Ectodermal cell (in vitro differentiated cells): ENCODE results near the gene TAGLN.

Experiments used
- H3K27ac ChIP-seq: 2 replicates; pipeline ENCODE4 v1.7.0; 2013; ENCODE audit warnings: mild to moderate bottlenecking, low read depth, low read length; ENCODE audit not compliant: insufficient read depth, poor library complexity, severe bottlenecking
- H3K27me3 ChIP-seq: 2 replicates; pipeline ENCODE4 v1.7.0; 2013; ENCODE audit warnings: mild to moderate bottlenecking, low read length; ENCODE audit not compliant: insufficient read depth, control insufficient read depth, poor library complexity, severe bottlenecking
- H3K36me3 ChIP-seq: one replicate; pipeline ENCODE4 v1.7.0; 2013; ENCODE audit warnings: low read length; ENCODE audit not compliant: control insufficient read depth, insufficient read depth
- H3K4me1 ChIP-seq: one replicate; pipeline ENCODE4 v1.7.0; 2013; ENCODE audit warnings: low read length; ENCODE audit not compliant: control insufficient read depth, insufficient read depth
- H3K4me3 ChIP-seq: 2 replicates; pipeline ENCODE4 v1.7.0; 2013; ENCODE audit warnings: low read depth, low read length, control low read depth; ENCODE audit not compliant: insufficient read depth
- H3K9me3 ChIP-seq: 2 replicates; pipeline ENCODE4 v1.7.0; 2013; ENCODE audit warnings: mild to moderate bottlenecking, low read length, moderate library complexity; ENCODE audit not compliant: control insufficient read depth
- WGBS, 2 experiments: methylation state at CpG; one replicate each; pipeline ENCODE4 v1.1.7; 2013; ENCODE audit warnings: missing lambda C conversion rate in 2 of 2; 5-methylcytosine and 5-hydroxymethylcytosine counted together

The TAGLN gene

GRCh38 chr11:117222991-117223740, 24.0 kb downstream of the TAGLN start:
- Histone ChIP-seq H3K9me3 (no peaks in the 10 kb centered on the region), H3K4me1 (peaks cover 9% of the 10 kb centered on the region), H3K36me3 (peaks cover 17% of the 10 kb centered on the region), H3K4me3 (no peak overlapping the region), H3K27ac (no peak overlapping the region), H3K27me3 (no peaks in the 10 kb centered on the region)
- WGBS, 2 experiments = 92 to 93% methylated on average over 14 of the region's 14 CpGs

- Histone ChIP-seq H3K4me3 (no peak overlapping the region), H3K36me3 (peaks cover 12% of the 10 kb centered on the region)
These were observed 24.8 kb downstream of the TAGLN start for GRCh38 chr11:117223741-117224689.

DNA sequence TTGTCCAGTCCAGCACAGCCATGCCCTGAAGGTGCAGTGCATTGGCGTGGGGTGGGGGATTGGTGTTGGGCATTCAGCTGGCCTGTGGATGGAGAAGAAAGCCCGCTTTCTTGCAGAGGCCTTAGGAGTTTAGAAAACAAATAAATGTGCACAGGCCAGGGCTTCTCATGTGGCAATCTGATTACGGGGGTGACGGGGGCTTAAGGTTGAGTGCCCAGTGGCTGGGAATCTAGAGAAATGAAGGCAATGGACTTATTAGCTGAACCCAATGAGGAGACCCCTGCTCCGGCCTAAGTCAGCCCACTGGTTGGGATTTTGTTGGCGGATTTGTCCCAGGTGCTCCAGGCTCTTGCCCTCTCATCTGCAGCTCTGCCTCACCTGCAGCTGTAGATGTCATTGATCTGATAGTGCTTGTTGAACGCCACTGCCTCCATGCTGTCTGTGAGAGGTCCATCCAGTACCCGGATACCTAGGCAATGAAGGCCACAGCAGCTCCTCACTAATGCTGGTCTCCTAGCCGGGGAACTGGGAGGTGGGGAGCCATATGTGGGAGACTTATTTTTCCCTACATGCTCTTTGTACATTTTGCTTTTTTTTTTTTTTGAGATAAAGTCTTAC, 26.5 kb downstream of the TAGLN start:
- H3K27ac ChIP-seq = no peak overlapping the region
- 93 to 96% methylated on average over 9 of the region's 9 CpGs for WGBS, 2 experiments
- no peaks in the 10 kb centered on the region for H3K9me3 ChIP-seq
- H3K4me1 ChIP-seq = peaks cover 9% of the 10 kb centered on the region
- no peaks in the 10 kb centered on the region for H3K27me3 ChIP-seq
- no peak overlapping the region for H3K4me3 ChIP-seq
- H3K36me3 ChIP-seq = peaks cover 7% of the 10 kb centered on the region

More at GRCh38 chr11:117223741-117224689, 24.8 kb downstream of the TAGLN start:
- no peaks in the 10 kb centered on the region for H3K27me3 ChIP-seq
- no peak overlapping the region for H3K27ac ChIP-seq
- H3K9me3 ChIP-seq = no peaks in the 10 kb centered on the region
- 90 to 93% methylated on average over 17 of the region's 17 CpGs for WGBS, 2 experiments
- H3K4me1 ChIP-seq = peaks cover 9% of the 10 kb centered on the region

GRCh38 chr11:117226388-117227385, 27.5 kb downstream of the TAGLN start:
- H3K36me3 ChIP-seq = peaks cover 7% of the 10 kb centered on the region
- H3K4me1 ChIP-seq = peaks cover 13% of the 10 kb centered on the region
- H3K27ac ChIP-seq = no peak overlapping the region
- 72 to 73% methylated on average over 19 of the region's 19 CpGs for WGBS, 2 experiments
- H3K27me3 ChIP-seq = no peaks in the 10 kb centered on the region
- no peaks in the 10 kb centered on the region for H3K9me3 ChIP-seq
- H3K4me3 ChIP-seq = no peak overlapping the region

GRCh38 chr11:117228091-117228490, 28.9 kb downstream of the TAGLN start:
- peaks cover 5% of the 10 kb centered on the region for H3K36me3 ChIP-seq
- H3K27ac ChIP-seq = no peak overlapping the region
- no peaks in the 10 kb centered on the region for H3K27me3 ChIP-seq
- no peak overlapping the region for H3K4me3 ChIP-seq
- WGBS, 2 experiments = 95 to 97% methylated on average over 11 of the region's 11 CpGs
- peaks cover 6% of the 10 kb centered on the region for H3K4me1 ChIP-seq
- no peaks in the 10 kb centered on the region for H3K9me3 ChIP-seq

DNA sequence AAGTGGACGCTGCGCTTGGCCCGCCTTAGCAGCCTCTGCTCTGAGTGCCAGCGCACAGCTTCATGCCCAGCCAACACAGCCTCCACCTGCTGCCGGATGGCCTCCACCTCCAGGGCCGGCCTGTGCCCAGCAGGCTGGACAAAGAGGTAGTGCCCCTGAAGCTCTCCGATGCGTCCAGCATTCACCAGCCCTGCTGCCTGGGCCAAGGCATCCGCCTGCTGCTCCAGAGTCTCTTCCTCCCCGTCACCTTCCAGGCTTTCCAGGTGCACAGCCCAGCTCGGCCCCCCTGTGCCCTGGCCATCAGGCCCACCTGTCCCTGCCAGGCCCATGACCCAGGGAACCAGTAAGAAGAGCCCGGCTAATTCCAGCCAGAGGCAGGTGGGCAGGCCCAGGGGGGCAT, 30.2 kb downstream of the TAGLN start:
- Histone ChIP-seq H3K4me3 (no peak overlapping the region), H3K4me1 (peaks cover 10% of the 10 kb centered on the region), H3K27me3 (no peaks in the 10 kb centered on the region), H3K27ac (no peak overlapping the region), H3K36me3 (peaks cover 4% of the 10 kb centered on the region), H3K9me3 (no peaks in the 10 kb centered on the region)
- 95 to 96% methylated on average over 12 of the region's 12 CpGs for WGBS, 2 experiments

GRCh38 chr11:117229931-117230285, 30.7 kb downstream of the TAGLN start:
- 86% methylated on average over 5 of the region's 5 CpGs for WGBS, 2 experiments
- Histone ChIP-seq H3K4me1 (peaks cover 10% of the 10 kb centered on the region), H3K9me3 (no peaks in the 10 kb centered on the region), H3K27ac (no peak overlapping the region), H3K4me3 (no peak overlapping the region), H3K27me3 (no peaks in the 10 kb centered on the region), H3K36me3 (peaks cover 4% of the 10 kb centered on the region)

DNA sequence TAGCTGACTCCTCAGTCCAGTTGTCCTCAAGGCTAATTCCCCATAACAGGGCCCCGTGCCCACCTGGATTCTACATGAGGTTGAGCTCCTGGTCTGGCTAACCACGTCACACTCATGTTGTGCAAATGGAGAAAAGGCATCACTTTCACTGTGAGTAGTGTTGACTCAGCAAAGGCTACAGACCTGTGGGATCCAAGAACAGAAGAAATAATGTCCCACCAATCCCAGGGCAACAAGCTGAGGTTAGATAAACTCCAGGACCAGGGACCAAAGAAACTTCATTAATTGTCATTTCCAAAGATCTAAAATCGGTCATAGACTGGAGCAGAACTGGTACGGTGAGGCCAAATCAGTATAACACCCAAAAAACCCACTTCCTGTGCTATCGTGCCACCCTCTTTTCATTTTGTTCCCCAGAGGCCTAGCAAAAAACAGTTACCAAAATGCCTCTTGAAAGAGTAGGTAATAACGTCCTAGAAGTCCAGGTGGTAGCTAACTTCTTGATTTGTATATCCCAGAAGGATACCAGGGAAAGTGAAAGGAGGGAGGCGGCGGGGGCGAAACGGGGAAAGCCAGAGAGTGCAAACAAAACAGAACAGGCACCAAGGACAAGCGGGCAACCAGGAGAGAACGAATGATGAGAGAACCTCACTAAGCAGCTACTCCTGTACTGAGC, 31.3 kb downstream of the TAGLN start:
- no peak overlapping the region for H3K4me3 ChIP-seq
- no peaks in the 10 kb centered on the region for H3K27me3 ChIP-seq
- WGBS, 2 experiments = 89 to 93% methylated on average over 12 of the region's 12 CpGs
- H3K4me1 ChIP-seq = peaks cover 10% of the 10 kb centered on the region
- H3K9me3 ChIP-seq = no peaks in the 10 kb centered on the region
- peaks cover 4% of the 10 kb centered on the region for H3K36me3 ChIP-seq
- no peak overlapping the region for H3K27ac ChIP-seq
